ENCODE results near the gene MRFAP1.

The MRFAP1 gene

DNA sequence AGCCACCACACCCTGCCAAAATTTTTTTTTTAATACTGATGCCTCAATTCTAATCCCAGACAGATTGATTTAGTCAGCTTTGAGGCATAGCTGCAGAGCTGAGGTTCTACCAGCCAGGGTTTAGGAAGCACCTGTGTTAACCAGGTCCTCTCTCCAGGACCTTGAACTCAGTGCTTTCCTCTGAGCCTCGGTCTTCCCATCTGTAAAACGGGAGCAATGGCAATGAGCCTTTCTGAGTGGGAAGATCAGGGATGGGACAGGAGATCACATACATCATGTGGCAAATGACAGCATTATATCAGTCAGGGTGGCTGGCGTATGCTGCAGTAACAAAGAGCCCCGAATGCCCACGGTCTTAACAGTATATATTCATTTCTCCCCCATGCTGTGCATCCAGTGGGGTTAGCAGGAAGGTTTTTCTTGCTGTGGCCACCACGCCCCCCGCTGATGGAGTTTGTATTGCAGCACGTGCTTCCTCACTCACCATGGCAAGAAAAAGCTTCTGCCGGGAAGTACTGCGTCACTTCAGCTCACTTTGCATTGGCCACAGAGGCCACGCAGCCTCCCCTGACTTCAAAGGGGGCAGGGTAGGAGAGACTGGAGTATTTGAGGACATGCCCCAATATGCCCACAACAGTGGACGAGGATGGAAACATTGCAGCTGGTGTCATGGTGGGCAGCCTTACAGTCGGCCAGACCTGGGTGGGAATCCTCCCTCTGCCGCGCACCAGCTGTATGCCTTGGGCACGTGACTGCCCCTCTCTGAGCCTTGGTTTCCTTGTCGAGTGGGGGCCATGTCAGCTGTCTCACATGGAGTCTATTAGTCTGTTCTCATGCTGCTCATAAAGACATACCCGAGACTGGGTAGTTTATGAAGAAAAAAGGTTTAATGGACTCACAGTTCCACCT lies 24.1 kb upstream of the MRFAP1 start:
- TF ChIP-seq, protein P1, sequence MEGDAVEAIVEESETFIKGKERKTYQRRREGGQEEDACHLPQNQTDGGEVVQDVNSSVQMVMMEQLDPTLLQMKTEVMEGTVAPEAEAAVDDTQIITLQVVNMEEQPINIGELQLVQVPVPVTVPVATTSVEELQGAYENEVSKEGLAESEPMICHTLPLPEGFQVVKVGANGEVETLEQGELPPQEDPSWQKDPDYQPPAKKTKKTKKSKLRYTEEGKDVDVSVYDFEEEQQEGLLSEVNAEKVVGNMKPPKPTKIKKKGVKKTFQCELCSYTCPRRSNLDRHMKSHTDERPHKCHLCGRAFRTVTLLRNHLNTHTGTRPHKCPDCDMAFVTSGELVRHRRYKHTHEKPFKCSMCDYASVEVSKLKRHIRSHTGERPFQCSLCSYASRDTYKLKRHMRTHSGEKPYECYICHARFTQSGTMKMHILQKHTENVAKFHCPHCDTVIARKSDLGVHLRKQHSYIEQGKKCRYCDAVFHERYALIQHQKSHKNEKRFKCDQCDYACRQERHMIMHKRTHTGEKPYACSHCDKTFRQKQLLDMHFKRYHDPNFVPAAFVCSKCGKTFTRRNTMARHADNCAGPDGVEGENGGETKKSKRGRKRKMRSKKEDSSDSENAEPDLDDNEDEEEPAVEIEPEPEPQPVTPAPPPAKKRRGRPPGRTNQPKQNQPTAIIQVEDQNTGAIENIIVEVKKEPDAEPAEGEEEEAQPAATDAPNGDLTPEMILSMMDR (IDR thresholded peaks at IDR 0.05; ENCODE audit: low read depth, low read length): no peak
- no peak for DNase-seq (ENCODE audit: low read depth, low spot score)
- H3K4me3 ChIP-seq (ENCODE audit: low read depth, low read length): no peak overlapping the region
- in situ Hi-C loops (cut with HindIII; ENCODE audit: low sequenced_read_pairs): no loop called here

GRCh38 chr4:6617246-6617645 lies 23.2 kb upstream of the MRFAP1 start:
- in situ Hi-C loops (cut with HindIII; ENCODE audit: low sequenced_read_pairs): no loop called here

GRCh38 chr4:6618386-6619115 lies 21.9 kb upstream of the MRFAP1 start:
- H3K4me3 ChIP-seq (ENCODE audit: low read depth, low read length): no peak overlapping the region
- no peak for DNase-seq (ENCODE audit: low read depth, low spot score)
- TF ChIP-seq, protein P1 (IDR thresholded peaks at IDR 0.05; ENCODE audit: low read depth, low read length): no peak
- in situ Hi-C loops (cut with HindIII; ENCODE audit: low sequenced_read_pairs): no loop called here

More at GRCh38 chr4:6617246-6617645, 23.2 kb upstream of the MRFAP1 start:
- H3K4me3 ChIP-seq (ENCODE audit: low read depth, low read length): no peak overlapping the region
- TF ChIP-seq, protein P1 (IDR thresholded peaks at IDR 0.05; ENCODE audit: low read depth, low read length): no peak
- DNase-seq (ENCODE audit: low read depth, low spot score): no peak

DNA sequence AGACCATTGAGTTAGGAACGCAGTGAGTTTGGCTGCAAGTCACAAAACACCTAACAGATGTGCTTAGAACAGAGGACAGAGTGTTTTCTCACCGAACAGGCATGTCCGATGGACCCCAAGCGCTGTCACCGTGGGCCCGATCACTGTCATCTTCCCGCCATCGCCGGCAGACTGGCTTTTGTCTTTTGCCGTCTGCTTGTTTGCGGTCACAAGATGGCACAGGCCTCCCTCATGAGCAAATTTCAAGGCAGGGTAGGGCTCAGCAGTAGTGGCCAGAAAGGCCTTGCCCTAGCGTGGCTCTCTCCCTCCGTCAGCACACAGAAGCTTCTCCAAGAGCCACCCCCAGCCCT lies 21.4 kb upstream of the MRFAP1 start:
- TF ChIP-seq, protein P1 (IDR thresholded peaks at IDR 0.05; ENCODE audit: low read depth, low read length): no peak
- in situ Hi-C loops (cut with HindIII; ENCODE audit: low sequenced_read_pairs): no loop called here
- no peak overlapping the region for H3K4me3 ChIP-seq (ENCODE audit: low read depth, low read length)
- DNase-seq (ENCODE audit: low read depth, low spot score): no peak

GRCh38 chr4:6619466-6620255 lies 20.8 kb upstream of the MRFAP1 start:
- no peak for DNase-seq (ENCODE audit: low read depth, low spot score)
- in situ Hi-C loops (cut with HindIII; ENCODE audit: low sequenced_read_pairs): no loop called here
- TF ChIP-seq, protein P1 (IDR thresholded peaks at IDR 0.05; ENCODE audit: low read depth, low read length): no peak
- H3K4me3 ChIP-seq (ENCODE audit: low read depth, low read length): no peak overlapping the region

- no peak for DNase-seq (ENCODE audit: low read depth, low spot score)
- no peak overlapping the region for H3K4me3 ChIP-seq (ENCODE audit: low read depth, low read length)
- TF ChIP-seq, protein P1 (IDR thresholded peaks at IDR 0.05; ENCODE audit: low read depth, low read length): no peak
- in situ Hi-C loops (cut with HindIII; ENCODE audit: low sequenced_read_pairs): no loop called here
Observed at GRCh38 chr4:6620296-6620695, 20.2 kb upstream of the MRFAP1 start.

Data from astrocyte of the spinal cord (primary cell).